CD4-positive, alpha-beta T cell treated with Interferon gamma for 1 hour (primary cell): ENCODE measurements around the gene ZNF738.

Experiments
- DNase-seq: peaks from one replicate; pipeline ENCODE4 v3.0.0-alpha.2; 2020

The ZNF738 gene

GRCh38 chr19:21423057-21424041, 64.5 kb downstream of the ZNF738 start:
- no peak for DNase-seq
